Adrenal gland (tissue), 19 donors: ENCODE results near the gene LCE3D. TPM values are rescaled to one million over a fixed set of nuclear protein-coding genes. Genes with fewer than 3 reads are reported as not detected.

ENCODE experiments used
- DNase-seq, 7 donors: peaks; one replicate each; pipeline ENCODE4 v3.0.0-alpha.2; 2019 to 2020
- H3K27ac ChIP-seq, 5 donors: fragments of 200-600 bp; sonication (generic) in 4 of 5; 1 replicate in 3 of 5; 2 replicates in 2 of 5; pipeline versions ENCODE4 v1.5.1 to v1.8.0; 2016 to 2020; ENCODE audit warnings: mild to moderate bottlenecking in 1 of 5
- H3K27me3 ChIP-seq: fragments of 200-600 bp; 2 replicates; pipeline ENCODE4 v1.8.0; 2021
- H3K36me3 ChIP-seq, 2 donors: fragments of 200-600 bp; replicated peaks in 1 of 2; 1 replicate in 1 of 2; 2 replicates in 1 of 2; pipeline versions ENCODE4 v1.5.1 to v1.8.0; 2018 to 2022
- H3K4me1 ChIP-seq, 2 donors: fragments of 200-600 bp; replicated peaks in 1 of 2; 1 replicate in 1 of 2; 2 replicates in 1 of 2; pipeline versions ENCODE4 v1.5.1 to v1.8.0; 2018 to 2021
- H3K4me3 ChIP-seq, 4 donors: fragments of 200-600 bp; sonication (generic) in 3 of 4; one replicate each; pipeline ENCODE4 v1.5.1; 2016 to 2018
- H3K9me3 ChIP-seq, 3 donors: fragments of 200-600 bp; sonication (generic) in 1 of 3; replicated peaks in 1 of 3; 1 replicate in 2 of 3; 2 replicates in 1 of 3; pipeline versions ENCODE4 v1.5.1 to v1.8.0; 2016 to 2021
- POLR2A ChIP-seq, 2 donors: fragments of 450-650 bp; IDR thresholded peaks; one replicate each; pipeline ENCODE4 v1.6.1; 2017; ENCODE audit warnings: antibody characterized with exemption in 2 of 2, mild to moderate bottlenecking in 2 of 2, moderate library complexity in 1 of 2
- WGBS, 4 donors: extraction: QIAGEN DNeasy Blood & Tissue Kit in 2 of 4; methylation state at CpG; one replicate each; pipeline versions ENCODE4 v1.1.5 to v1.1.7; 2013 to 2017; 5-methylcytosine and 5-hydroxymethylcytosine counted together
- intact Hi-C, 2 donors: fragments of 100-400 bp; cut with DNase I; formaldehyde crosslinking; loops; one replicate each; pipeline versions ENCODE4 v1.14.1 to v1.15.0; 2022 to 2023
- long read RNA-seq, 10 donors: library from polyadenylated mRNA in 3 of 10; unstranded in 2 of 10; stranded (forward) in 1 of 10; transcript quantifications; one replicate each; pipeline ENCODE4 v2.0.0 and lab custom pipeline, GENCODE V29; 2021 to 2026
- polyA plus RNA-seq, 3 donors: library from polyadenylated mRNA; stranded (reverse); fragments of 200-250 nt in 2 of 3; fragments of 350-450 nt in 1 of 3; fragmentation: Illumina TruSeq in 1 of 3; extraction: RNeasy Lipid Tissue Mini Kit (QIAGEN cat#74804) in 1 of 3; gene quantifications; one replicate each; pipeline ENCODE4 v1.2.3, GENCODE V29; 2013 to 2014
- total RNA-seq, 9 donors: library from RNA; depleted of rRNA in 4 of 9; stranded (reverse); fragments of >200 nt in 4 of 9; fragments of 120-200 nt in 1 of 9; fragmentation: NEBNext Ultra II Directional in 1 of 9; extraction: Animal tissue kit (Norgen Biotek cat#: 25700) in 1 of 9; gene quantifications; one replicate each; pipeline versions ENCODE4 v1.1.0 to v1.2.4, GENCODE V29; 2013 to 2023
- TF ChIP-seq, protein P1 (sequence below), 6 experiments: fragments of 450-650 bp in 4 of 6; fragments of 200-600 bp in 2 of 6; sonication (generic) in 1 of 6; IDR thresholded peaks; 1 replicate in 5 of 6; 2 replicates in 1 of 6; pipeline versions ENCODE4 v1.5.1 to v1.8.0; 2016 to 2021; ENCODE audit warnings: antibody characterized with exemption in 6 of 6, mild to moderate bottlenecking in 2 of 6, moderate library complexity in 1 of 6
- donor health status: healthy with polysubstance abuse.
- donor health status: Bipolar disorder and iron deficiency.
- donor health status: DM: yes; HTN: yes; CAD: no.
- donor health status: DM: no; HTN: no; CAD: no.
- donor health status: DM: no; HTN: no; CAD: no.
- donor health status: DM: yes; HTN: yes; CAD: no.

Gene LCE3D, protein sequence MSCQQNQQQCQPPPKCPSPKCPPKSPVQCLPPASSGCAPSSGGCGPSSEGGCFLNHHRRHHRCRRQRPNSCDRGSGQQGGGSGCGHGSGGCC
- not detected for total RNA-seq
- polyA plus RNA-seq = not detected
- long read RNA-seq, donor 1 = 0 reads
- long read RNA-seq, donor 2 = 0 reads
- long read RNA-seq, donor 3 = 0 reads
- long read RNA-seq, donor 4 = 0 reads
- long read RNA-seq, donor 5 = 0 reads
- long read RNA-seq, donor 6 = 0 reads
- long read RNA-seq, donor 7 = 0 reads
- long read RNA-seq, donor 8 = 0 reads
- long read RNA-seq, donor 9 = 0 reads
- long read RNA-seq, donor 10 = 0 reads

DNA sequence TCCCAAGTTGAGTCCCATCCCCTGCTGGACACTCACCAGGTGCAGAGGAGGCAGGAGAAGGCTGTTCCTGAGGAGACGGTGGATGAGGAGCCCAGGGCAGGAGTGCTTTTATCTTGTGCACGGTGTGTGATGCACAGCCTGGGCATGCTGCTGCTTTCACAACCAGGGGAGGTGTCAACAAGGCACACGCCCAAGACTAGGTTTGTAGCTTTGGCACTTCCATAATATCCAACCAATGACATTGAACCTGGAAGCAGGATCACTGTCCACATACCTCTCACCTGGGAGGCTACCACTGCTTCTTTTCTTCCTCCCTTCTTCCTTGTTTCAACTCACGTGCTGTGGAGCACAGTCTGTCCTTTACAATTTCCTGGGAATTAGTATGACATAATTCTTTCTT lies at the start of gene LCE3D:
TSS of gene LCE3D (minus strand) at position 84 of the 400 bp plus-strand sequence. CDS start 580 bp downstream, outside the sequence.
- DNase-seq = no peak
- 51 to 69% (median 64%) methylated on average over 4 of the region's 4 CpGs for WGBS, 4 donors
- H3K36me3 ChIP-seq = no peaks in the 10 kb centered on the region
- no peak within 1 kb of the TSS for H3K27ac ChIP-seq
- no peaks in the 10 kb centered on the region for H3K27me3 ChIP-seq
- no peaks in the 10 kb centered on the region for H3K9me3 ChIP-seq
- H3K4me3 ChIP-seq = no peak within 1 kb of the TSS
- intact Hi-C loops = no loop called here
- TF ChIP-seq, protein P1, sequence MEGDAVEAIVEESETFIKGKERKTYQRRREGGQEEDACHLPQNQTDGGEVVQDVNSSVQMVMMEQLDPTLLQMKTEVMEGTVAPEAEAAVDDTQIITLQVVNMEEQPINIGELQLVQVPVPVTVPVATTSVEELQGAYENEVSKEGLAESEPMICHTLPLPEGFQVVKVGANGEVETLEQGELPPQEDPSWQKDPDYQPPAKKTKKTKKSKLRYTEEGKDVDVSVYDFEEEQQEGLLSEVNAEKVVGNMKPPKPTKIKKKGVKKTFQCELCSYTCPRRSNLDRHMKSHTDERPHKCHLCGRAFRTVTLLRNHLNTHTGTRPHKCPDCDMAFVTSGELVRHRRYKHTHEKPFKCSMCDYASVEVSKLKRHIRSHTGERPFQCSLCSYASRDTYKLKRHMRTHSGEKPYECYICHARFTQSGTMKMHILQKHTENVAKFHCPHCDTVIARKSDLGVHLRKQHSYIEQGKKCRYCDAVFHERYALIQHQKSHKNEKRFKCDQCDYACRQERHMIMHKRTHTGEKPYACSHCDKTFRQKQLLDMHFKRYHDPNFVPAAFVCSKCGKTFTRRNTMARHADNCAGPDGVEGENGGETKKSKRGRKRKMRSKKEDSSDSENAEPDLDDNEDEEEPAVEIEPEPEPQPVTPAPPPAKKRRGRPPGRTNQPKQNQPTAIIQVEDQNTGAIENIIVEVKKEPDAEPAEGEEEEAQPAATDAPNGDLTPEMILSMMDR (IDR thresholded peaks at IDR 0.05) = no peak
- TF ChIP-seq POLR2A (IDR thresholded peaks at IDR 0.05) = no peak
- H3K4me1 ChIP-seq = no peaks in the 10 kb centered on the region

DNA sequence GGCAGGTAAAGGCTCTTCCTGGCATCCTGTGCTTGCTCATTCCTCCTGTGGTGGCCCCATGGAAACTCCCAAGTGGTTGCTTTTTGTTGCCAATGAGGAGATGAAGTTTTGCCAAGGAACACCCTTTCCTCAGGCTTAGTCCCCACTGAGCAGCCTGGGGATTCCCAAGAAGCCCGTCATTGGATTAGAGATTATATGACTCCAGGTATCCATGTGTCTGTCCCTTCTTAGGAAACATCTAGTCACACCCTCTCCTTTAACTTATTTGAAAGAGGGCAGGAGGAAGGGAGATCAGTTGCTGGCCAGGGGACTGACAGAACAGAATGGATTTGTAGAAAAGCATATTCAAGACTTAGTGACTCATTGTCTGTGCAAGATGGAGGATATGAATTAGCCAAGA lies 46.4 kb upstream of the LCE3D start:
- DNase-seq = no peak
- no peaks in the 10 kb centered on the region for H3K9me3 ChIP-seq
- no peaks in the 10 kb centered on the region for H3K36me3 ChIP-seq
- 60 to 75% (median 67%) methylated on average over 1 of the region's 1 CpG for WGBS, 4 donors
- H3K27me3 ChIP-seq = no peaks in the 10 kb centered on the region
- intact Hi-C loops = no loop called here
- no peak overlapping the region for H3K4me3 ChIP-seq
- H3K4me1 ChIP-seq = no peaks in the 10 kb centered on the region
- no peak overlapping the region for H3K27ac ChIP-seq
- no peak for TF ChIP-seq POLR2A (IDR thresholded peaks at IDR 0.05)
- TF ChIP-seq, protein P1 (IDR thresholded peaks at IDR 0.05) = no peak

DNA sequence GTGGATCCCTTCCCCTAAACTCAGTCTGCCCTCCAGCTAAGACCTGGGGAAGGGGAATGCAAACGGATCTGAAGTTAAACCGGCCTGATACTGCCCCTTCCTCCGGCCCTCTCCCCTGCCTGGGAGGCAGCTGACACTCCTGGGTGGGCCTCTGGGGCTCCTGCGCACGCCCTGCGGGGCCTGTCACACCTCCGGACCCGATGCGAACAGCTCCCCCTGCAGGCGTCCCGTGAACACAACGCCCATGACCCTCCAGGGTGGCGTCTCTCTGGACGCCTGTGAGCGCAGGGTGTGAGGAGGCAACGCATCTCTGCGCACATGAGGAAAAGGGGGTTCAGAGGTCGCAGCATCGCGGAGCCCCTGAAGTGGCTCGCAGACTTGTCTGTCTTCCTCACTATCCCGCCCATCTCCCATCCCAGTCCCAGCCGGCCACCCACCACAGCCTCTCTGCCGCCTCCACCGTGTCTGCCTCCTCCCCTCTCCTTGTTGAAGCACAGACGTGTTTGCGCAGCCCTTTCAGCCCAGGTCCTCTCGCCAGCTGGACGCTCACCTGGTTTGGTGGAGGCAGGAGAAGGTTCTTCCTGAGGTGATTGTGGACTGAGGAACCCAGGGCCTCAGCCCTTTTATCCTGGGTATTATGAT lies 43.0 kb upstream of the LCE3D start:
- DNase-seq = no peak
- TF ChIP-seq POLR2A (IDR thresholded peaks at IDR 0.05) = no peak
- TF ChIP-seq, protein P1 (IDR thresholded peaks at IDR 0.05) = no peak
- H3K27me3 ChIP-seq = no peaks in the 10 kb centered on the region
- 26 to 35% (median 32%) methylated on average over 16 to 29 of the region's 29 CpGs for WGBS, 4 donors
- H3K4me1 ChIP-seq = no peaks in the 10 kb centered on the region
- intact Hi-C loops = no loop called here
- no peaks in the 10 kb centered on the region for H3K9me3 ChIP-seq
- H3K27ac ChIP-seq = no peak overlapping the region
- H3K36me3 ChIP-seq = no peaks in the 10 kb centered on the region
- no peak overlapping the region for H3K4me3 ChIP-seq

DNA sequence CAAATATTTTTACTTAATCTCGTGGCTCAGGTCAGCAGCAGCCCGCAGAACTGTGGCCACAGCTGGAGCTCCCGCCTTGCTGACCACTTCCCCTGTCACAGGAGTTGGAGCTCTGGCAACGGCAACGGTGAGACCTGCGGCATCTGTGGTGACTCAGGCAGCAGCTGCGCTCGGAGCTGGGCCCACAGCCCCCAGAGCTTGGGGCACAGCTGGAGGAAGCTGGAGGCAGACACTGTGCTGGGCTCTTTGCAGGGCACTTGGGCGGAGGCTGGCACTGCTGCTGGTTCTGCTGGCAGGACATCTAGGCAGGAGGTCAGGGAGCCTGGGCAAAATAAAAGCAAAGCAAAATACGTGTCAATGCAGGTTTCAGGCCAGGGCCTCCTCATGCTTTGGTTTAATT lies 42.5 kb upstream of the LCE3D start, which contains the start of gene LCE3A:
TSS of gene LCE3A (minus strand) at position 301 of the 400 bp plus-strand sequence. CDS start at position 301, 0 bp downstream.
- Histone ChIP-seq H3K4me3 (no peak within 1 kb of the TSS), H3K27me3 (no peaks in the 10 kb centered on the region), H3K9me3 (peaks cover 0 to 4% (median 0%) of the 10 kb centered on the region in 3 donors), H3K36me3 (no peaks in the 10 kb centered on the region), H3K4me1 (no peaks in the 10 kb centered on the region), H3K27ac (no peak within 1 kb of the TSS)
- TF ChIP-seq POLR2A (IDR thresholded peaks at IDR 0.05) = no peak
- TF ChIP-seq, protein P1 (IDR thresholded peaks at IDR 0.05) = no peak
- WGBS, 4 donors = 60 to 64% (median 61%) methylated on average over 7 to 10 of the region's 10 CpGs
- no peak for DNase-seq
- intact Hi-C loops = no loop called here
